Measurements from ENCODE around the gene PDE8B.

PDE8B gene

DNA sequence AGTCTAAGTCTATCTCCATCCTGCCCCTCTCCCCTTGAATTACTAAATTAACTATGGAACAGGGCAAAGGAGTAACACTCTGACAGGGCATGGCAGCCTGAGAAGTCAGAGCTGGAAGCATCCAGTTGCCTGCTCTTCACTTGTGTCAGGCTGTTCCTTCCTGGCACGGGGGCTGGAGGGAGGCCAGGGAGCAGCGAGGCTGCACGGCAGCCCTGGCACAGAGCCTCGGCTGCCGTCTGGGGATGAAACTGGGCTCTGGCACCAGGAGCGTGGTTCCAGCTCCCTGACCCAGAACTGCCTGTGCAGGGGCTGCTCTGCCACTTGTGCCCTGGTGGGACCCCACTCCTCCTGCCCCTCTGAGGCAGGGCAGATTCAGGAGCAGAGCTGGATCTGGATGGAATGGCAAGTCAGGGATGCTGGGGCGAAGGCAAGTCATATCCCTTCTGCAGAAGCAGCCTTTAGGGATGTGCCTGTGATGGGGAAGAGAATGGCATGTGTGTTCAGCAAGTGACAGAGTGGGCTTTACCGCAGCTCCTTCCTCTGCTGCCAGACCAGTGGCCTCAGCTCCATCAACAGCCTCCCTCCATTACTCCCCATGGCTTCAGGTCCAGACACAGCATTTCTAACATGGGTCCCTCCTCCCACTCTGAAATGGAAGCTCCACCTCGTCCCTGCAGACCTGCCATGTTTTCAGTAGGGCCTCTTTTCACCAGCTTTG is 42.2 kb upstream of the PDE8B start:
- ChIA-PET POLR2A (no interaction called here), CTCF (interaction anchor here (0.9 kb wide), 1 partner anchor 44 kb away, joined by 3 read pairs; no protein-coding TSS in a partner anchor)
- DNase-seq (ENCODE audit: extremely low spot score) = no peak
- TF ChIP-seq NFRKB (IDR thresholded peaks at IDR 0.05) (no peak), CTBP1 (IDR thresholded peaks at IDR 0.05; ENCODE audit: borderline replicate concordance) (no peak), HDGF (IDR thresholded peaks at IDR 0.05; ENCODE audit: borderline replicate concordance) (no peak), ZNF384 (IDR thresholded peaks at IDR 0.05) (no peak), SUZ12 (IDR thresholded peaks at IDR 0.05) (no peak), SP1 (IDR thresholded peaks at IDR 0.05) (no peak), TARDBP (IDR thresholded peaks at IDR 0.05) (no peak), L3MBTL2 (conservative IDR thresholded peaks at IDR 0.05) (no peak), FOXA1 (IDR thresholded peaks at IDR 0.05) (no peak), BHLHE40 (IDR thresholded peaks at IDR 0.05; ENCODE audit: borderline replicate concordance) (no peak), ARNT (IDR thresholded peaks at IDR 0.05) (no peak), ELF4 (IDR thresholded peaks at IDR 0.05) (no peak), FOXM1 (IDR thresholded peaks at IDR 0.05; ENCODE audit: borderline replicate concordance) (no peak), FOXK2 (IDR thresholded peaks at IDR 0.05) (no peak), LEF1 (IDR thresholded peaks at IDR 0.05; ENCODE audit: borderline replicate concordance) (no peak)
- TF ChIP-seq, protein P1, sequence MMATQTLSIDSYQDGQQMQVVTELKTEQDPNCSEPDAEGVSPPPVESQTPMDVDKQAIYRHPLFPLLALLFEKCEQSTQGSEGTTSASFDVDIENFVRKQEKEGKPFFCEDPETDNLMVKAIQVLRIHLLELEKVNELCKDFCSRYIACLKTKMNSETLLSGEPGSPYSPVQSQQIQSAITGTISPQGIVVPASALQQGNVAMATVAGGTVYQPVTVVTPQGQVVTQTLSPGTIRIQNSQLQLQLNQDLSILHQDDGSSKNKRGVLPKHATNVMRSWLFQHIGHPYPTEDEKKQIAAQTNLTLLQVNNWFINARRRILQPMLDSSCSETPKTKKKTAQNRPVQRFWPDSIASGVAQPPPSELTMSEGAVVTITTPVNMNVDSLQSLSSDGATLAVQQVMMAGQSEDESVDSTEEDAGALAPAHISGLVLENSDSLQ (IDR thresholded peaks at IDR 0.05) = no peak

GRCh38 chr5:77168879-77169244 is 41.6 kb upstream of the PDE8B start:
- DNase-seq (ENCODE audit: extremely low spot score) = peak; percentile 32
- ChIA-PET POLR2A (no interaction called here), CTCF (no interaction called here)
- TF ChIP-seq CTBP1 (IDR thresholded peaks at IDR 0.05; ENCODE audit: borderline replicate concordance) (no peak), TARDBP (IDR thresholded peaks at IDR 0.05) (no peak), ARNT (IDR thresholded peaks at IDR 0.05) (no peak), LEF1 (IDR thresholded peaks at IDR 0.05; ENCODE audit: borderline replicate concordance) (no peak), FOXA1 (IDR thresholded peaks at IDR 0.05) (no peak), HDGF (IDR thresholded peaks at IDR 0.05; ENCODE audit: borderline replicate concordance) (no peak), L3MBTL2 (conservative IDR thresholded peaks at IDR 0.05) (no peak), SP1 (IDR thresholded peaks at IDR 0.05) (no peak), FOXK2 (IDR thresholded peaks at IDR 0.05) (no peak), BHLHE40 (IDR thresholded peaks at IDR 0.05; ENCODE audit: borderline replicate concordance) (no peak), ZNF384 (IDR thresholded peaks at IDR 0.05) (no peak), SUZ12 (IDR thresholded peaks at IDR 0.05) (no peak), FOXM1 (IDR thresholded peaks at IDR 0.05; ENCODE audit: borderline replicate concordance) (no peak), NFRKB (IDR thresholded peaks at IDR 0.05) (no peak), ELF4 (IDR thresholded peaks at IDR 0.05) (no peak)
- TF ChIP-seq, protein P1 (IDR thresholded peaks at IDR 0.05) = no peak

DNA sequence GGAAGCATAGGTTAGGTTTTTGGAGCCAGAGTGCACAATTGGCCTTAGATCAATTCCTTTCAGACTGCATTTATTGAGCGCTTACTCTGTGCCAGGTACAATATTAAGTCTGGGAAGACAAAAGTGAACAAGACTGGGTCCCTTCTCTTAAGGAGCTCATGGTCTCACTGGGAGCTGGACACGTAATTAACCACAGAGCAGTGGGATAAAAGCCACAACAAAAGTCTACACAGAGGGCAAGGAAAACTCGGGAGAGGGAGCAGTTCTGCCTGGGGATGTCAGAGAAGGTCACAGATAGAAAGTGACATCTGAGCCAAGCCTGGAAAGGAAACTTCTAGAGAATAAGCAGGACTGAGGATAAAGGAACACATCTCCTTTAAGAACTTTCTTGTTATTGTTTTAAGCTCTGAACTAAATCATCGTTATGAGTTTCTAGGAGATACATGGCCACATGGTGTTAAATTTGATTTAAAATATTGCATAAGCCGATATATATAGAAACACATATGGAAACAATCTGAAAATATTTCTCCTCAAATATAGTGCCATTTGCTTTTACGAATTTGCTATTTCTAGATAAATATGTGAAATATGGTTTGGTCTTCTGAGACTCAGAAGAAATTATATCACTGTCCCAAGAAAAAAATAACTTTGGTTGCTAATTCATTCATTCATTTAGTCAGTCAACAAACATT is 40.1 kb upstream of the PDE8B start:
- TF ChIP-seq ZNF384 (IDR thresholded peaks at IDR 0.05) (no peak), FOXA1 (IDR thresholded peaks at IDR 0.05) (no peak)
- DNase-seq (ENCODE audit: extremely low spot score) = no peak
- ChIA-PET POLR2A (no interaction called here), CTCF (no interaction called here)

GRCh38 chr5:77171141-77171910 is 39.2 kb upstream of the PDE8B start:
- POLR2A ChIA-PET = no interaction called here
- no peak for DNase-seq (ENCODE audit: extremely low spot score)
- CTCF ChIA-PET = interaction anchor here (0.6 kb wide), 1 partner anchor 307 kb away, joined by 3 read pairs; no protein-coding TSS in a partner anchor
- TF ChIP-seq ELF4 (IDR thresholded peaks at IDR 0.05) = no peak
- no peak for TF ChIP-seq LEF1 (IDR thresholded peaks at IDR 0.05; ENCODE audit: borderline replicate concordance)
- TF ChIP-seq FOXA1 (IDR thresholded peaks at IDR 0.05) = no peak
- TF ChIP-seq CTBP1 (IDR thresholded peaks at IDR 0.05; ENCODE audit: borderline replicate concordance) = no peak
- no peak for TF ChIP-seq FOXK2 (IDR thresholded peaks at IDR 0.05)
- no peak for TF ChIP-seq ARNT (IDR thresholded peaks at IDR 0.05)
- no peak for TF ChIP-seq BHLHE40 (IDR thresholded peaks at IDR 0.05; ENCODE audit: borderline replicate concordance)
- no peak for TF ChIP-seq NFRKB (IDR thresholded peaks at IDR 0.05)
- TF ChIP-seq SUZ12 (IDR thresholded peaks at IDR 0.05) = no peak
- TF ChIP-seq FOXM1 (IDR thresholded peaks at IDR 0.05; ENCODE audit: borderline replicate concordance) = no peak
- TF ChIP-seq HDGF (IDR thresholded peaks at IDR 0.05; ENCODE audit: borderline replicate concordance) = no peak
- TF ChIP-seq, protein P1 (IDR thresholded peaks at IDR 0.05) = no peak
- no peak for TF ChIP-seq ZNF384 (IDR thresholded peaks at IDR 0.05)
- TF ChIP-seq TARDBP (IDR thresholded peaks at IDR 0.05) = no peak

GRCh38 chr5:77172713-77173328 is 37.7 kb upstream of the PDE8B start:
- no peak for DNase-seq (ENCODE audit: extremely low spot score)
- ChIA-PET CTCF (no interaction called here), POLR2A (no interaction called here)
- TF ChIP-seq FOXK2 (IDR thresholded peaks at IDR 0.05) (no peak), ELF4 (IDR thresholded peaks at IDR 0.05) (no peak), LEF1 (IDR thresholded peaks at IDR 0.05; ENCODE audit: borderline replicate concordance) (no peak), L3MBTL2 (conservative IDR thresholded peaks at IDR 0.05) (no peak), HDGF (IDR thresholded peaks at IDR 0.05; ENCODE audit: borderline replicate concordance) (no peak)
